HK-2 (cell line): ENCODE measurements around the gene ZNF618.

Experiments used
- DNase-seq: peaks from one replicate; pipeline ENCODE4 v3.0.0-alpha.2; 2018; ENCODE audit not compliant: unreplicated experiment

Gene ZNF618

GRCh38 chr9:114002271-114002985 is 126.3 kb downstream of the ZNF618 start:
- no peak for DNase-seq

- no peak for DNase-seq
These were observed 126.9 kb downstream of the ZNF618 start for GRCh38 chr9:114002986-114003350.

DNA sequence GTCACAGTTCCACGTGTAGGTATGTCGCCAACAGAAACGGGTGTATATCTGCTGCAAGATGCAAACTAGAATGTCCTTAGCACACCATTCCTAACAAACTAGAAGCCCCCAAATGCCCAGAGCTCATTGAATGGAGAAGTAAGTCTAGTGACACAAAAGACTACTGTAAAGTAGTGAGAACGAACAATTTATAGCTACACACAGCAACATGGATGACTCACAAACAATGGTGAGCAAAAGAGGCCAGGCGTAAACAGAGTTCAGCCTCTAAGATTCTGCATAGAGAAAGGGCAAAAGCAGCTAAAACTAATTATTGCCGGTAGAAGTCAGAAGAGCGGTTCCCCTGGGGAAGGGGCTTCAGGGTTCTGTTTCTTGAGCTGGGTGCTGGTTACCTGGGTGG is 127.2 kb downstream of the ZNF618 start:
- DNase-seq: no peak

DNA sequence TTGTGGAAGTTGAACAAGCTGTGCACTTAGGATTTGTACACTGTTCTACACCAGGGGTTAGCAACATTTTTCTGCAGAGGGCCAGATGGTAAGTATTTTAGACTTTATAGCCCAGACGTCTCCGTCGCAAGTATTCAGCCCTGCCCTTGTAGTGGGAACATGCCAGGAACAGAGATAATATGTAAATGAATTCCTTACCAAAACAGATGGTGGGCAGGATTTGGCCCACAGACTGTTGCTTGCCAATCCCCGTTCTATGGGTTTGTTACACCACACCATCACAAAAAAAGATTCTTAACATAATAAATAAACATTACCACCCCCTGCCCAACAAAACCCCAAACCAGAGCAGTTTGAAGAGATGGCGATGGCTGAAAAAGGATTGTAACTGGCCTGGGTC is 127.6 kb downstream of the ZNF618 start:
- no peak for DNase-seq

GRCh38 chr9:114004221-114004716 is 128.2 kb downstream of the ZNF618 start:
- no peak for DNase-seq

GRCh38 chr9:114005371-114006154 is 129.5 kb downstream of the ZNF618 start:
- no peak for DNase-seq

DNA sequence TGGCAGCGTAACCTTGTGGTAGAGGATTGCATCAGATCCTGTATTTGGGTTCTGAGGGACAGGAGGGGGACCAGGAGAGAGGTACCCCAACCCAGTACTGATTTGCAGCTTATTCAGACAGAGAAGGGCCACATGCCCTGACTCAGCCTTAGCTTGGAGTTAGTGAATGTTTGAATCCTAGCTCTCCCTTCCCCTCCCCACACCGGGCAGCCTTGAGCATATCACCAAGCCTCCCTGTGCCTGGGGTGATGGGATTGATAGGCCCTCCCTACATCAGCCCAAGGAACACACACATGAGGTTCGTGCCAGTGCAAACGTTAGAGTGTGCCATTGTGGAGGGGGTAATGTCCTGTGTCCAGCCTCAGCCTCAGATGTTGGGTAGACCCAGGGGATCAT is 130.0 kb downstream of the ZNF618 start:
- DNase-seq: no peak

DNA sequence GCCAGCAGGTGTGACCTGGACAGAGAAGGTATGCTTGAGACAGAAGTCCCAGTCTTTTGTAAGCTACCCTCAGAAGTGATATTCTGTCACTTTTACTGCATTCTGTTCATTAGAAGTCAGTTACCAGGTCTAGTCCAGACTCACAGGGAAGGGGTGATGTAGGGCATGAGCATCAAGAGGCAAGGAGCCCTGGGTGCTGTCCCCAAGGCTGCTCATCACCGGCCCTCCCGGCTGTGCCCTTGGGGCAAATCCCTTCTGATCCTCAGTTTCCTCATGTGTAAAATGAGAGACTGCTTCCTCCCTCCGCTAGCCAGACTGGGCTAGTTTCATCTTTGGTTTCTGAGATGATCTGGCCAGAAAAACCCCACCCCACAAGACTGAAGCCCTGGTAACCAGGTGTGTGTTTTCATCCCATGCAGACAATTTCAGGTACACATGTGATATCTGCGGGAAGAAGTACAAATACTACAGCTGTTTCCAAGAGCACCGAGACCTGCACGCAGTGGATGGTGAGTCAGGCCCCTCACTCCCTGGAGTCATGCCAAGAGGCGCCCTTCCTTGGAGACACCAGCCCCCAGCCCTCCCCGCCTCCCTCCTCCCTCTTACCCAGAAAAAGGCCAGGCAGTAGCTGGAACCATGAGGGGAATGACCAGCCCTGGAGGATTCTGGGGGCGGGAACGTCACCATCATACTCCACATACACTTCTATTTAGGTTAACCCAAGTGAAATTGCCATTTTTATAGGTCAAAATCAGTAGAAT is 131.0 kb downstream of the ZNF618 start:
- DNase-seq: no peak

DNA sequence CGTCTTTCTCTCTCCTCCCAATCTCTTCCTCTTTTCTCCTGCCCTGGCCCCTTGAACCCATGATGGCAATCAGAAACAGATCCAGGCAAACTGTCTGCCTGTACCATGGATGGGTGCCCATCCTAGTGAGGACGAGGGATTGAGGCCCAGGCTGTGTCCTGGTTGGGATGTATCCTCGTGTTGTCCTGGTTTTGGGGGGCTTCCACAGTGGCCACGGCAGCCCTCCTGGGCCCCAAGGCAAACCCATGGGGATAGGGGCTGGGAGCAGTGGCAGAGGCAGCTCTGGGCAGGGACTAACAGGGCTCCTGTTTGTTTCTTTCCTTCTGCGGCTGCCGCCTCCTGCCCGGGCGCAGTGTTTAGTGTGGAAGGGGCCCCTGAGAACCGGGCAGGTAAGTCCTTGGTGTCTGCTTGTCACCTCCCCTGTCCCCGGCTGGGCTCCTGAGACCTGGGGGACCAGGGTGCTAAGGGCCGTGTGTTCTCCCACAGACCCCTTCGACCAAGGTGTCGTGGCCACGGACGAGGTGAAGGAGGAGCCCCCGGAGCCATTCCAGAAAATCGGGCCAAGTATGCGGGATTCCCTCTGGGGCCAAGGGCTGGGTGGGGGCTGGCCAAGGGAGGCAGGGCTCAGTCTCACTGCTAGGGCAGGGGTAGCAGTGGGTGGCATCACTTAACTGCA is 132.0 kb downstream of the ZNF618 start:
- no peak for DNase-seq

DNA sequence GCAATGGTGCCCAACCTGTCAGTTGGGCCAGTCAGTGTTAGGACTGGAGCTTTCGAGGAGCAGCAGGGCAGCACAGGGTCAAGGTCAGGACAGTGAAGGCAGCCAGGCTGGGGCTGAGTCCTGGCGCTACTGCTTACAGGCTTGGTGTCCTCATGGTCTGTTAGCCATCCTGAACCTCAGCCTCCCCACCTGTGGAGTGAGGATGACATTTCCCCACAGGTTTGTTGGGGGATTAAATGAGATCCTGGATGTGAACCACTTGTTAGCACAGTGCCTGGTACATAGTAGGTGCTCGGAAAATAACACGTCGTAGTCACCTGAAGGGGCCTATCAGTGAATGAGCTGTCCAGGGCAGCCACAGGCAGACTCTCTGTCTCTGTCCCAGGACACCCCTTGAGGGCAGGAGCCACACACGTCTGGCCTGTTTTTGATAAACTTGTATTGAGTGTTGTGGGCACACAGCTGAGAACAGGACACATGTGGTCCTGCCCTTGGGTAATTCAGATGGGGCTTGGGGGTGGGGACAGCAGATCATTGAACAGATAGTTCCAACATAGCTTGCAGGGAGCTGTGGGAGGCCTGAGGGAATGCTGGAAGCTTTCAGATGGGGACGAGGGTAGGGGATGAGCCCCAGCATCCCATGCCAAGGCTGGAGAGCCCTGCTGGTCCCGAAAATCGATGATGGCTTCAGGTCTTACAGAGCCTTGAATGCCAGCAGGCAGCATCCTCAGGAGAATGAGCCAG is 132.7 kb downstream of the ZNF618 start:
- DNase-seq: no peak

DNA sequence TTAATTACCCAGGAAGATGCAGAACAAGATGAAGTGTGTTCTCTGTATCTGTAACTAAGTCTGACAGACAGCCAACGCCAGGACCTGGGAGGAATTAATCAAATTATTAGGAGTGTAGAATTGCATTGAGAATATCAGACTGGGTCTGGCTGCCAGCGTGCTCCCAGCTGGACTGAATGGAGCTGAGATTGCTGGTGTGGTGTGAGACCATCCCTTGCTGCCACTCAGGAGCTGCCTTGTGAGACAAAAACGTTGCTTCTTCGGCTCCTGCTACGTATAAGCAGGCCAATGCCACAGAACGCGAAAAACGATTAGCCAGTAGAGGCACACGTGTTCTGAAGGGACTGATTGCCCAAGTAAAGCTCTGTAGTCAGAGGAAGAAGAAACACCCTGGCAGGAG is 135.2 kb downstream of the ZNF618 start:
- DNase-seq: no peak

GRCh38 chr9:114012126-114012525 is 136.0 kb downstream of the ZNF618 start:
- DNase-seq: no peak

- DNase-seq: no peak
These were observed 137.9 kb downstream of the ZNF618 start for GRCh38 chr9:114014044-114014443.

DNA sequence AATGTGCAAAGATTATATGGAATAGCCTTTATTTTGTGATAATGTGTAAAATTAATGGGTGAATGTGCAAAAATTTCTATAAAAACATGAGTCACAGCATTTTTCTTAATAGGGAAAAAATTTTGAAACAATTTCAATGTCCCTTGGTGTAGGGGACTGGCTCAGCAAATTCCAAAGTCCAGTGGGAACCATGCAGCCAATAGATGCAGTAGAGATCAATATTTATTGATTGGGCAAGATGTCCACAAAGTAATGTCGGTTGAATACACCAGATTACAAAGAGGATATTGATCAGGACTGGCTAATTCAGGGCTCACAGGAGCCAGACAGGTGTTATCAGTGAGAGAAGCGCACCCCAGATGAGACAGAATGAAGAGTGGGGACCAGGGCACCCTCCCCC is 139.5 kb downstream of the ZNF618 start:
- DNase-seq: no peak

- DNase-seq: no peak
These were observed 140.0 kb downstream of the ZNF618 start for GRCh38 chr9:114016101-114016500.

DNA sequence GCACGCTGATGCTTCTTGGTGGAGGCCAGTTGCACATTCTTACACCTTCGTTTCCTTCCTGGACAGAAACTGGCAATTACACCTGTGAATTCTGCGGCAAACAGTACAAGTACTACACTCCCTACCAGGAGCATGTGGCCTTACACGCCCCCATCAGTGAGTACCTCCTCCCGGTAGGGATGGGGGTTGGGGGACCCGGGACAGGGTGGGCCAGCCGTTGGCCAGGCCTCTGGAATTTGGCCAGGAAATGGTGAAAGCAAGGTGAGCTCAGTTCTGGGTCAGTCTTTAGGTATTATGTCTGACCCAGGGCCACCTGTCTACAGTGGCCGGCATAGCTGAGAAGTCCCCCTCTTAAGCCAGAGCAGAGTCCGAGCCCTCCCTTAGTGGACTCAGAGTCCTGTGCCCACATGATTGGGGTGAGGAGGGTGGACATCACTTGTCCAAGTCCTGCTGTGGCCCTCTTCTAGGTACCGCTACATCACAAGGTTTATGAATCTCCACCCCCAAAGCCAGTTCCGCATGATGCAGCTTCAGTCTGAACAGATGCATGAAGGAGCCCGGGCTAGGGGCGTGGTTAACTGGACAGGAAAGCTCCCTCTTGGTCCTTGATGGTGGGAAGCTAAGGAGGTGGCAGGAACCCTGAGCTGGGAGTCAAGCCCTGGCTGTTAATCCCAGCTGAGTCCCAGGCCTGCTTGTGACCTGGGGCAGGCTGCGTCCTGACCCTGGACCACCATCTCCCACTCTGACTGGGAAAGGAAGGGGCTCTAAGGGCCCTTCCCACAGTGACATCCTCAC is 140.7 kb downstream of the ZNF618 start:
- DNase-seq: no peak

DNA sequence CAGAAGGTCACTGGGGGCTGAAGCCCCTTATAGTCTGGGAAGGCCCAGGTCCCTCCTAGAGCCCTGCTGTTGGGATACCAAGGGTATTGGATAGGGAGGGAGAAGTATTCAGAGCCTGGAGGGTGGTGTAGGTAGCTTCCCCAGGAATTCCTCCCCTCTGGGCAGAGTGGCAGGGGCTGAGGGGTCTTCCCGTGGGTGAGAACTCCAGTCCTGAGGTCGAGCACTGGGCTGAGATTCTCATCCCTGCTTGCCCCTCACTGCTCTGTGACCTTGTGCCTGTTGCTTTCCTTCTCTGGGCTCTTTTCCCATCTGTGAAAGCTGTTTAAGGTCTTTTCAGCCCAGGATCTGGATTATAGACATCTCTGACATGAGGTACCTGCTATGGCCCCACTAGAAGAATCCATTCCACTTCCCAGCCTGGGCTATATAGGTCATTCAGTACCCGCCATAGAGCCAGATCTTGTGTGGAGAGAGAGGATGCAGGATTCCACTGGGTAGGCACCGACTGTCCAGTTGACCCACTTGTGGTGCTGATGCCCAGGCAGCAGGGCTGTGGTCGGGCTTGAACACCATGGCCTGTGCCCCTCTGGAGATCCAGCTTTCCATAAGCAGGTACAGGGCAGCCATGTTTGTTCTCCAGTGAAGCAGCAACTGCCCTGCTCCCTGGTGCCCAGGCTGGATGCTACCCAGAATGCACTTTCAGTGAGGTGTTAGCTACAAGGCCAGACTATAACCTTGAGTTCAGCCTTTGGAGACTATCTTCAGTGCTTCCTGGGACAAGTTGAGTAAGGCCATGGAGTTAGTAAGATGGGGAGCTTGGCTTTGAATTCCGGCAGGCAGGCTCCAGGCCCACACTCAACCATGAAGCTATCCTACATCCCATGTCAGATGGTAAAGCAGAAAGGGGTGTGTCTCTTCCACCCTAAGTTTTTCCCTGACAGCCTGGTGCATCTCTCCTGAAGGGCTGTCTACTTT is 141.9 kb downstream of the ZNF618 start:
- DNase-seq: no peak

GRCh38 chr9:114021578-114021977 is 145.5 kb downstream of the ZNF618 start:
- DNase-seq: no peak

DNA sequence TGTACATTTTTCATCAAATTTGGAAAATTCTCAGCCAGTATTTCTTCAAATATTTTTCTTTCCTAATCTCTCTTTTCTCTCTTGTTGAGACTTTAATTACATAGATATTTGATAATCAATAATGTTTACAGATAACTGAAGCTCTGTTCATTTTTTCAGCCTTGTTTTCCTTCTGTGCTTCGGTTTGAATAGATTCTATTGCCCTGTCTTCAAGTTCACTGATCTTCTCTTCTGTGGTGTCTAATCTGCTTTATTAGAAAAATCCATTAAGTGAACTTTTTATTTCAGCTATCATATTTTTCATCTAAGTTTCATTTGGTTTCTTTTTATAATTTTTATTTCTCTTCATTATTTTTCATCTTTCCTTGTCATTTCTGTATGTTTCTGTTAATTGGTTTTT is 147.9 kb downstream of the ZNF618 start:
- no peak for DNase-seq
